Thyroid gland (tissue), 4 donors: Measurements from ENCODE around the gene ACSL3.

Experiments used
- CTCF ChIP-seq, 6 experiments: fragments of 200-600 bp in 3 of 6; fragments of 450-650 bp in 3 of 6; sonication (generic) in 3 of 6; IDR thresholded peaks; one replicate each; pipeline ENCODE4 v1.5.1; 2016 to 2019; ENCODE audit warnings: antibody characterized with exemption in 6 of 6, mild to moderate bottlenecking in 2 of 6, inconsistent platforms in 1 of 6, moderate library complexity in 1 of 6
- POLR2A ChIP-seq, 2 donors: fragments of 450-650 bp; IDR thresholded peaks; one replicate each; pipeline ENCODE4 v1.6.1; 2017; ENCODE audit warnings: antibody characterized with exemption in 2 of 2, mild to moderate bottlenecking in 2 of 2, moderate library complexity in 1 of 2

GRCh38 chr2:222928335-222928734 lies 67.5 kb downstream of the ACSL3 start:
- TF ChIP-seq CTCF (IDR thresholded peaks at IDR 0.05) (no peak), POLR2A (IDR thresholded peaks at IDR 0.05) (no peak)
